Cerebellar nuclear complex (tissue), 1 donor: ENCODE data around the gene TSPAN14.

ENCODE experiments used
- DNase-seq, 2 experiments: peaks; one replicate each; lab custom pipeline; 2025; lab: John Stamatoyannopoulos, UW

TSPAN14 gene

DNA sequence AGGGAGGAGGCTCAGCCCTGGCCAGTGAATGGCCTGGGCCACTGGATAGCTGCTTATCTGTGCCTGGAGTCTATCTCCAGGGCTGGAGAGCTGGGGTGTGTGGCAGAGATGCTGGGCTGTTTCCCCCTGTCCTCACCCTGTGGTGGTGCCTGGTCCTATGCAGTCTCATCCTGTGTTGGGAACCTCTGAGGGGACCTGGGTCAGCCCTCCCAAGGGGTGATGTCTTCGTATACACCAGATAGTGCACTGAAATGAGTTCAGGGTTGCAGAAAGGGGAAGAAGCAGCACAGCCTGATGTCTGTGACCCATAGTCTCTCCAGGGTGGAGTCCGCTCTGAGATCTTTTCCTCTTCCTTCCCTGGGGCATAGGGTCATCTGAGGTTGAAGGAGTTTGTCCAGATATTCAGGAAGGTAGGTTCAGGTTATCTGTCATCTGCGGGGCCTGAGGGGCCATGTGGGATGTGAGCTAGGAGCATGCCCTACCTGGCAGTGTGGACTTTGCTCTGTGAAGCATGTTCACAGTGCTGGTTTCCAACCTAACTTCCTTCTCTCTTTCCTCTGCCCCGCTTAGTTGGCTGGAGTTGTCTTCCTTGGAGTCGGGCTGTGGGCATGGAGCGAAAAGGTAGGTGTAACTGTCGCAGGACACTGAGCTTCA, 50.2 kb downstream of the TSPAN14 start:
- DNase-seq: no peak

DNA sequence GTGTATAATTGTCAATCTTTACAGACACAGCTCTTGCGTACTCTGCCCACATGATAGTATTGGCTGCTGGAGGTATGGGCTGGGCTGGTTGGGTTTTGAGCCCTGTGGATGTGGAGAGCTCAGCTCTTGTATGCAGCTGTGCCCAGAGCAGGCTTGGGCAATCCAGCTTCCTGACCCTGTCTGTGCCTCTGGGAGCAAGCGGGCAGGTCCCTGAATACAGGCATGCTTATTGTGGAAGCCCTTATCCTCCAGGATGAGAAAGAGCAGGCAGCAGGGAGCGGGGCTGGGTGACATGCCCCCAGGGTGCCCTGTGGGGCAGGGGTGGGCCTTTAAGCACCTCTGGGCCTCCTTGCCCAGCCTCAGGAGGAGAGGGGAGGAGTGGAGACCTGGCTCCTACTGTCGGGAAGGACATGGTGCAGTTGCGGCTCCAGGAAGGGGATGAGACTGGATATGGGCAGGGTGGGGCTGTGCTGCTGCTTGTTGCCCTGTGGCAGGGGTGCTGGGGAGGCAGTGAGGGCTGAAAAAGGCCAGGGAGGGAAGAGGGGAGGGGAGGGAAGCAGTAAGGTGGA, 50.9 kb downstream of the TSPAN14 start:
- DNase-seq: no peak

DNA sequence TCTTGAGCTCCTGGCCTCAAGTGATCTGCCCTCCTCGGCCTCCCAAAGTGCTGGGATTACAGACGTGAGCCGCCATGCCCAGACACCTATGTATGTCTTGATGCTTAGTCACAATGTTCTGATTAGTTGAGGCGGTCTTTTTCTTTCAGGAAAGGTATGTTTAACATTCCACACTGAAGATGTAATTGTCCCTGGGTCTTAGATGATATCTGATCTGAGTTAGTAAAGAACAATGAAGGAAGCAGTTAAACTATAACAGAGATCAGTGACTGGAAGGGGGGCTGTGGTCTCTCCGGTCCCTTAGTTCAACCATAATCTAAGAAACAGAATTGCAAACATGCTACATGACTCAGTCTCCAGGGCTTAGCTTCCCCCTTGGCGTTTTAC, 52.1 kb downstream of the TSPAN14 start:
- DNase-seq: no peak

DNA sequence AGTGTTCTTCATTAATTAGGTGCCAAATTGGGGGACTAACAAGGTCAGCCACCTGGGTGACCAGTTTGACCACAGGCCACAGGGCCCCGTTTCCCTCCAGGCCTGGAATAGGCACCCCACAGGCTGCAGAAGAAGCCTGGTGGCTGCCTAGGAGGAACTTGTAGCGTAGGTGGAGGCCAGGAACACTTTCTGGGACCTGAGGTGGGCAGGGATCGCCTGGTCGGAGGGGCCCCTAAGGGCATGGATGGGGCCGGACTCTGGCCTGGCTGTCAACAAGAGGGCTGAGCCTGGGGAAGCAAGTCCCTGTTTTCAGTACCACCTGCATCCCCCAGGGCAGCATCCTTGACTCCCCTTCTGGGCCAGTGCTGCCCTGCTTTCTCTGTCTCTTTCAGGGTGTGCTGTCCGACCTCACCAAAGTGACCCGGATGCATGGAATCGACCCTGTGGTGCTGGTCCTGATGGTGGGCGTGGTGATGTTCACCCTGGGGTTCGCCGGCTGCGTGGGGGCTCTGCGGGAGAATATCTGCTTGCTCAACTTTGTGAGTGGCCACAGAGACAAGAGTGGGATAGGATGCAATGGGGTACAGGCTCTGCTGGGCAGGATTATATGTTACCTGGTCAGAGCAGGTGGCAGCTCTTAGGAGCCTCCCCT, 52.9 kb downstream of the TSPAN14 start:
- DNase-seq: no peak

DNA sequence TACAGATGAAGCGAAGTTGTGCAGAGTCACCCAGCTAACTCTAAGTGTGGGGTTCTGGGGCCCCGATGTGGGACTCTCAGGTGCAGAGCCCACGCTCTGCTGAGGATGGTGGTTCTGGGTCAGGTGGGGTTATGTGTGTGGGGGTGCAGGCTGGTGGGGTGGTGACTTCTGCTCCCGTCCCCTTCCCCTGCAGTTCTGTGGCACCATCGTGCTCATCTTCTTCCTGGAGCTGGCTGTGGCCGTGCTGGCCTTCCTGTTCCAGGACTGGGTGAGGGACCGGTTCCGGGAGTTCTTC, 54.9 kb downstream of the TSPAN14 start:
- DNase-seq: no peak

DNA sequence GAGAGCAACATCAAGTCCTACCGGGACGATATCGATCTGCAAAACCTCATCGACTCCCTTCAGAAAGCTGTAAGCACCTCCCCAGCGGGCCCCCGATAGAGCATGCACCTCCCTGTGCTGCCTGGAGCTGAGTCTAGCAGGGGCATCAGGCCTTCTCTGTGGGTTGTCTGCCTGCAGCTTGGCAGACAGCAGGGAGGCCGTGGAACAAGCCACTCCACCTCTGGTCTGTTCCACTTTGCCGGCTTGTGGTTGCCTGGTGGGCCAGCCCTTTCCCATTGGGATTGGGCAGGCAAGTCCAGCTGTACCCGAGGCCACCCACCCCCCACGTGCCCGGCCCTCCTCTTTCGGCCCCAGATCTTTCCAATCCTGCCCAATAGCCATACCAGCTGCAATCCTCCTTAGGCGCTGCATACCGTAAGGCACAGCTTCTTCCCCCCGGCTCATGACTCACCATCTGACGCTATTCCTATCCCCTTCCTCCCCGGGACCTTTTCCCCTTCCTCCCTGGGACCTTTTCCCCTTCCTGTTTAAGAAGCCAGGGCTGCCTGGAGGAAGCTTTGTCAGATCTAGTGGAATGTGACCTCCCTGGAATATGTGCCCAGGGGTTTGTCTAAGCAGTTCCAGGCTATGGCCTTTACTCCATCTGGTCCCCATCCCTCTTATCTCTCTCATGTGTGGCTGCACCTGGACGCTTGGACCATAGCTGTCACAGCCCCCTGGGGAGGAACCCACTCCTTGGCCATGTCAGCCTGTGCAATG, 55.5 kb downstream of the TSPAN14 start:
- no peak for DNase-seq

DNA sequence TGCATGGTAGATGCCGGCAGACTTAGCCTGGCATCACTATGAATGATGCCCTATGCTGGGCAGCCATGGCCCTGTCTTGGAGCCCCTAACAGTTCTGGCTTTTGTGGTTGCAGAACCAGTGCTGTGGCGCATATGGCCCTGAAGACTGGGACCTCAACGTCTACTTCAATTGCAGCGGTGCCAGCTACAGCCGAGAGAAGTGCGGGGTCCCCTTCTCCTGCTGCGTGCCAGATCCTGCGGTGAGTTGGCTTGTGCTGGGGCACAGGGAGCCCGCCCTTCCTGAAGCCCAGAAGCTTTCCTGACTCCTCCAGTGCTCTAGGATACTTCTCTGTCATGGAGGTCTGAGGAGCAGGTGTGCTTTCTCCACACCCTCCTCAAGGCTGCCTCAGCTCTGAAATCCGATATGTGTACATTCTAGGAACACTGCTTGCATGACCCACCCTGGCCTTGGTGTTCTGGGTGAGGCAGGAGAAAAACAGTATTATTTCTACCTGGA, 58.0 kb downstream of the TSPAN14 start:
- DNase-seq: no peak

DNA sequence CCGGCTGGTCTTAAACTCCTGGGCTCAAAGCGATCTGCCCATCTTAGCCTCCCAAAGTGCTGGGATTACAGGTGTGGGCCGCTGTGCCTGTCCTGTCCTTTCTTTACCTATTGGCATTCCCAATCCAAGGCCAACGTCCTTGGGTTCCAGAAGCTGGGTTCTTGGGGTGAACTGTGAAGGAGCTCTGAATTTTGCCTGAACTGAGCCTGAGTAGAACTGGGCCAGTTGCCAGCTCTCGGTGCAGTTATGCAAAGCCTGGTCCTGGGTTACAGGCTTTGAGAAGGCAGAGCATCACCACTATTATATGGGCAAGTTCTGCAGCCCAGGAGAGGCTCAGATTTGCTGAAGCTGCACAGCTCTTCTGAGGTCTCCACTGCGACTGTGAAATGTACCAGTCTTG, 59.0 kb downstream of the TSPAN14 start:
- no peak for DNase-seq

DNA sequence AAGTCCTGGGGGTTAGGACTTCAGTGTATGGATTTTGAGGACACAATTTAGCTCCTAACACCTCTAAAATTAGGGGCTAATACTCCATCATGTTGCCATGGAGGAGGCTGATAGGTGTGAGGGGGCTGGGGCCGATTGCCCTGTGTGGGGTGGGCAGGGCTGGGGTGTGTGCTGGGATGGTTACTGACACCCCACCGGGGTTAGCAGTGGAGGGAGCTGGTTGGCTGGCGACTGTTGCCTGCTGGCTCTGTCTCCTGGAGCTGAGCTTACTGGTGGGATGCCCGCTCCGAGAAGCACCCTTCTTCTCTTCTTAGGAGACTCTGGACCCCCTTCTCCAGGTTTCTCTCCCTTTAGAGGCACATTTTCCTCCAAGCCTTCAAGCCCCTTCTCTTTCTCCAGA, 61.4 kb downstream of the TSPAN14 start:
- no peak for DNase-seq

DNA sequence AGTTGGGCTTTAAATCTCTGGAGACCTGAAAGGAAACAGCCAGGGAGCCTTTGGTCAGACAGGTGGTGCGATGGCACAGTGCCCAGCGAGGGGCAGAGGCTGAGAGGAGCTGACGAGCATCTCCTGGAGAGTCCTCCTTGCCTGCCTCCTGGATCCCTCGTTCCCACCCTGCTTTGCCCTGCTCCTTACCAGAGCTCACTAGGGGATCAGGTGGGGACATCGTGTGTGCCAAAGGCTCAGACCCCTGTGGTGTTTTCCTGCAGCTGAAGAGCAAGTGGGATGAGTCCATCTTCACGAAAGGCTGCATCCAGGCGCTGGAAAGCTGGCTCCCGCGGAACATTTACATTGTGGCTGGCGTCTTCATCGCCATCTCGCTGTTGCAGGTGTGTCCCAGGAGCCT, 61.8 kb downstream of the TSPAN14 start:
- no peak for DNase-seq

DNA sequence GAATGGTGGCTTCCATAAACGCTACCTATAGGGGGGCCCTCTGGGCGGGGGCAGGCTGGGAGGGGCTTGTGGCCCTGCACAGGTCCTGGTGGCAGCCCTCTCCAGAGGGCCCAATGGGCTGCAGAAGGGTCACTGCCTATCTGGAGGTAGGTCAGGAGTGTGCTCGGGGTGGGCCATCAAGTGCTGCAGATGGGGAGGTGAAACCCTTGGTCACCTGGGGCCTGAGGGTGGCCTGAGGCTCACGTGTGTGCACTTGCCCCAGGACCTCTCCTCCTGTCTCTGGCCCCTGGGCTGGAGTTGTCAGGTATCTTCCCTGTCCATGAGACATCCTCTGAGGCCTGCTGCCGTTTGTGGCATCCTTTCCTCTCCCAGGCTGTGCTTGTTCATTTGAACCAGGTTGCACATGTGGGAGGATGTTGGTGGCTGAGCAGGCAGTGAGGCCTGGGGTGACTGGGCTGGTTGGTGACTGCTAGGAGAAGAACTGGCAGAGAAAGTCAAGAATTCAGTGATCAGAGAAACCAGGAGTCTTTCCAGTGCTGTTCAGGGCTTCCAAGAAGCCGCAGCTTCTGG, 62.5 kb downstream of the TSPAN14 start:
- no peak for DNase-seq

DNA sequence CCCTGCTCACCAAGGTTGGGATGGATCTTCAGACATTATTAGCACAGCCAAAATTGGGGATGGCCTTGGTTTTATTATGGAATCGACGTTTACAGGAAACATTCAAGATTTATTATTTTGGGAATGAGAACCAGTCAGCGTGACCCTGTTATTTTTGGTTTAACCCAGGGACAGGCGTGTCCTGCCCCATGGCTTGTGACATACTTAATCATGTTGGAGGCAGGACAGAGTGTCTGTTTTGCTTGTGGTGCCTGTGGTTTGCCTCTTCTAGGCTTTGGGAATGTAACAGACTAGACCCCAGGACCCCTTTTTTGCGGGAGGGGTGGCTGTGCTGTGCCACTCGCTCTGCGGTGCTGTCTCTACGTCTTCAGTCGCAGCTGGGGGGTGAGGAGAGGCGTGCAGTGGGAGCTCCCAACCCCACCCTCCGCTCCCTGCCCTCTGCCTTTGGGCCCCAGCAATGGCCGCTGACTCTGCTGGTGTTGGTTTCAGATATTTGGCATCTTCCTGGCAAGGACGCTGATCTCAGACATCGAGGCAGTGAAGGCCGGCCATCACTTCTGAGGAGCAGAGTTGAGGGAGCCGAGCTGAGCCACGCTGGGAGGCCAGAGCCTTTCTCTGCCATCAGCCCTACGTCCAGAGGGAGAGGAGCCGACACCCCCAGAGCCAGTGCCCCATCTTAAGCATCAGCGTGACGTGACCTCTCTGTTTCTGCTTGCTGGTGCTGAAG, 63.5 kb downstream of the TSPAN14 start:
- no peak for DNase-seq

DNA sequence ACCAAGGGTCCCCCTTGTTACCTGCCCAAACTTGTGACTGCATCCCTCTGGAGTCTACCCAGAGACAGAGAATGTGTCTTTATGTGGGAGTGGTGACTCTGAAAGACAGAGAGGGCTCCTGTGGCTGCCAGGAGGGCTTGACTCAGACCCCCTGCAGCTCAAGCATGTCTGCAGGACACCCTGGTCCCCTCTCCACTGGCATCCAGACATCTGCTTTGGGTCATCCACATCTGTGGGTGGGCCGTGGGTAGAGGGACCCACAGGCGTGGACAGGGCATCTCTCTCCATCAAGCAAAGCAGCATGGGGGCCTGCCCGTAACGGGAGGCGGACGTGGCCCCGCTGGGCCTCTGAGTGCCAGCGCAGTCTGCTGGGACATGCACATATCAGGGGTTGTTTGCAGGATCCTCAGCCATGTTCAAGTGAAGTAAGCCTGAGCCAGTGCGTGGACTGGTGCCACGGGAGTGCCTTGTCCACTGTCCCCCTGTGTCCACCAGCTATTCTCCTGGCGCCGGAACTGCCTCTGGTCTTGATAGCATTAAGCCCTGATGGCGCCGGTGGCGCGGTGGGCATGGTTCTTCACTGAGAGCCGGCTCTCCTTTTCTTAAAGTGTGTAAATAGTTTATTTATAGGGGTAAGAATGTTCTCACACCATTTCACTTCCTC, 64.2 kb downstream of the TSPAN14 start:
- no peak for DNase-seq

DNA sequence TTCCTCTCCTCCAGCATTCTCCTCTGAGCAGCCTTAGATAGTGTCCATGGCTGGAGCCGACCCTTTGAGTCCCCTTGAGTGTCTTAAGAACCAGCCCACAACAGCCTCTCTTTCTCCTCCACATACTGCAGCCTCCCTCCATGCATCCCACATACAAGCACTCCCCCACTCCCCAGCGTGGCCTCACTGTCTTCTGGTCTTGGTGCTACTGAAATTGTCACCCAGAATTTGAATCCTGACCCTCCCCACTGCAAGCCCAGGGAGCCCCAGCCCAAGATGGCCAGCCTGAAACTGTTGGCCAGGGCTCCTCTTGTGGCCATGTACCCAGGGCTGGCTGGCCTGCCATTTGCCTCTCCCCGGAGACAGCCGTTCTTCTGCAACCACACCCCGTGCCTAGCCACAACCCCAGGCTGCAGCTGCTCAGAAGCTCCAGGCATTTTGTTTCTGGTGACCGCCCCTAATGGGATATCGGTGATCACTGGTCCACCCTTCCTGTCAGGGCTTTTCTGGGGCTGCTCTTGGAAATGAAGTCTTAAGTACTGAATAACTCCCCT, 64.8 kb downstream of the TSPAN14 start:
- no peak for DNase-seq

DNA sequence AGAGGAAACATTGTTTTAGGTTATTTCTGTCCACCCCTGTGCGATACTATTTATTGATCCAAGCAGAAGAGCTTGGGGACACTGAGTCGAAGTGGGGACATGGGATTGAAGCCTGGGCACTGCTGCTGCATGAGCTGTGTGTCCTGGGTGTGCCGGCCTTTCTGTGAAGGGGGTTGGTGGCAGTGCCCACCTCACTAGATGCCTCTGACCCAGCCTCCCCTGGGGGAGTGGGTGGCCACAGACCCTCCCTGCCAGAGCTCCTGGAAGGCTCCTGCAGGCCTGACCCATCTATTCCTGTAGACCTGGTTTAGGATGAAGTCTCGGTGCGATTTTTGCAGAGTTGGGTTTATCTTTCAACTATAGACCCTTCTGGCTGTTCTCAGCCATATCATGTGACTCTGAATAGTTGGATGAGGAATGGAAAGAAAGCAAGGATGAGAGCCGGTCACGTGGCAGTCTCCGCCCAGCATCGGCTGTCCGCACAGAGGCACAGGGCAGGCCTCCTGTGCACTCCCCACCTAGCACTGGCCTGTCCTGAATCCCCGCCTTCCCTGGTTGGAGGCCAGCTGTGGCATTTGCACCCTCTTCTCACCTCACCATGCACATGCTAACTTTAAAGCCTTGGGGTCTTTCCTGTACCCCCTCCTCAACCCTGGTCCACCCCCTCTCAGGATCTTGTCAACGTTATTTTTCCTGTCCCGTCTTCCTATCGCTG, 66.0 kb downstream of the TSPAN14 start:
- no peak for DNase-seq

DNA sequence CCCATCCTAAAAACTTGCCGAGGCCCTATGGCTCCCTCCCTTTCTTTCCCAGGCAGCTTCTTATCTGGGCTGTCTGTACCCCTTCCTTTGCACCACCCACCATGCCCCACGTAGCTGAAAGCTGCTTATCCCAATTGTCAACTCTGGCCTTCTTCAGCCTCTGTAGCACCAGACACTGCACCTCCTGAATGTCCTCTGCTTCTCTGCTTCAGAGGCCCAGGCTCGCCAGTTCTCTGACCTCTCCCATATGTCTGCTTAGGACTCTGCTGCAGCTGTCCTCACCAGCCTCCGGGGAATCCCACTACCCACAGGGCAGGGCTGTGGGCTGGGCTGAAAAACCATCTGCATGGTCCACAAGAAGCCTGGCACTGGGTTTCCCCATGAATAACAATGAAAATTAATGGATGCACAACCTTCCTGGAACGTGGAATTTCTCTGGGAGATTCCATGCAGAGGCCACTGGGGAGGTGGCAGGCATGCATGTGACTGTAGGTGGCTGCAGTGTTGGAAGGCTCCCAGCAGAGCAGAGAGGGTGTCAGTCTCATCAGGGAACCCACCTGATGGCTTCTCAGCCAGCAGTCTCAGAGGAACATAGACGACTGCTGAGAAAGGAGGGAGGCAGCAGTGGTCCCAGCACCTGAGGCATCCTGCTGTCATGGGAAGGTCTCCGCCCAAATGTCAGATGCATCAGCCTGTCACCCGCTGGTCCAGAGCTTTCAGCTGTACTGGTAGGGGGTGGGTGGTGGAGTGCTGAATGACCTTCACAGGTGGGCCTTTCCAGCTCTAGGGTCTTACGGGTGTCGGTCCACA, 66.8 kb downstream of the TSPAN14 start:
- DNase-seq: no peak

DNA sequence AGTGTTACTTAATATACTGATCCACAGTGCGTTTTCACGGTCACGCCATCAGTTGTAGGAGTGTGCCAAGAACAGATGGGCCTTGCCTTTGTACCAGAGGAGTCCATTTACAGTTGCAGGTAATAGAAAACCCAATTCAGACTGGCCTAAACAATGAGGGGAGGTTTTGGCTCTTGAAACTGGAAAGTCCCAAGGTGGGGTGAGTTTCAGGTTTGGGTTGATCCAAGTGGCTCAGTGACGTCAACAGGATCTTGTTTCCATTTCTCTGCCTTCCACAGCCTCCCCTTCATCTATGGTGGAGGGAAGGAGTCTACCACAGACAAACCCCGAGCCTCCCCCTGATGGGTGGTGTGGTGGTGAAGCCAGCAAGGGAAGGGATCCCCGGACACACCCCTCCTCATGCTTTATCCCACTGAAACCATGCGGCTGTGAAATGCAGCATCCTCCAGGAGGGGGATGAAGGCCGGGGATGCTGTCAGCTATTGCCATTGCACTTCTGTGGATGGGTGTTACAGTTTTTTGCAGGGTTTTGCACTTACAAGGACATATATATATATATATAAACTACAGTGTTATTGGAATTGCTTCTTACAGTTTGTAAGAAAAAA, 68.8 kb downstream of the TSPAN14 start:
- no peak for DNase-seq

DNA sequence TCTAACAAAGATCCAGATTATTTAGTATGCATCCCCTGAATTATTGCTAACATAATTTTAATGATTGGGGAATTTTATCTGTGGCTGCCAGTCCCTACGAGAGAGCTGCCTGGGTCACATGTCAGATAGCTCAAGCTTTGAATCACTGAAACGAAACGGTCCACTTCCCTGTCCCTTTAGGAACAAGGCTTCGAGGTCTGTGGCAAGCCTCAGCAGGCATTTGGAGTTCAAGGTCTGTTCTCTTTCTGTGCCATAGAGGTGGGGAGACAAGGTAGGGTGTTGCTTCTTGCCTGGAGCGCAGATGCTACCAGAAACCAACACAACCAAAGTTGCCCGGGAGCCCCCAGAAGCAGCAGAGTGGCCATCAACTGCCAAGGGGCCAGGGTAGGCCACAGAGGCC, 69.7 kb downstream of the TSPAN14 start:
- DNase-seq: no peak
